Measurements from ENCODE around the gene WDR87. TPM values are rescaled to one million over a fixed set of nuclear protein-coding genes. Genes with fewer than 3 reads are reported as not detected.
"Not testable (repeated sequence)": the region's sequence is repeated elsewhere in the genome, so short reads cannot be mapped to it uniquely, and the experiment has no call there.

WDR87 gene
- total RNA-seq, 2 experiments from 2014 or later, result not detected

DNA sequence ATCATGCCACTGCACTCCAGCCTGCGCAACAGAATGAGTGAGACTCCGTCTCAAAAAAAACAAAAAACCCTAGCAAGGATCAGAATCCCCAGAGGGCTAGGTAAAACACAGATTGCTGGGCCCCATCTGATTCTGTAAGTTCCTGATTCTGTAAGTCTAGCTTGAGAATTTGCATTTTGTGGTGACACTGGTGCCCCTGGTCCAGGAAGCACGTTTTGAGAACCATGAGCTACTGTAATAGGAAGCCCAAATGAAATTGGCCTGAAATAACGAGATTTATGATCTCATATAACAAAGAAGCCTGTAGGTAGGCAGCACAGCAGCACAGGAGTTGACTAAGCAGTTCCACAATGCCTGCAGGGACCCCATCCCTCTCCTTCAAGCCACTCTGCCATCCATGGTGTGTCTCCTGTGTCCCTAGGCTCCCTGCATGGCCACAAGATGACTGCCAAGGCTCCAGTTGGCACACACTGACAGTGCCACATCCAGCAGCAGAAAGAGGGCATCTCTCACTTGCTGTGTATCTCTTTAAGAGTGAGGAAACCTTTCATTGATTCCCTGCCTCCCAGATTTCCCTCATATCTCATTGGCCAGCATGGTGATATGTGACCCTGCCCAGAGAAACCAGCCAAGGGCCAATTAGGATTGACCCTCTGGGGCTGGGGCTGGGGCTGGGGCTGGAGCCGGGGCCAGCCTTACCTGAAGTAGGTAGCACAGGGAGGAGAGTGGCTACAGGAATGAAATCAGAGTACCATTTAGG is 22.3 kb upstream of the WDR87 start:
- intact Hi-C loops (cut with micrococcal nuclease), result no loop called here

DNA sequence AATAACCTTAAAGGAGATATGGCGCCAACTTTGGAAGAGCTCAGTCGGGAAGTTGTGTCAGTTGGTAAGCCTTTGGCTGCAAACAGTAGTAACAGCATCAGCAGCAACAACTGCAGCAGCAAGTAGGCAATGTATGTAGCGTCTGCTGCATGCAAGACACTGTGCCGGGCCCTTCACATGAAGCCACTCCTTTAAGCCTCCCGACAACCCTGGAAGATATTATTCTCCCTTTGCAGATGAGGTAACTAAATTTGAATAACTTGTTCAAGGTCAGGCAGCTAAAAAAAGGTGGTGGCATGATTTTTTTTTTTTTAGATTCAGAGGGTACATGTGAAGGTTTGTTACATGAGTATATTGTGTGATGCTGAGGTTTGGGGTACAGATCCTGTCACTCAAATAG is 20.3 kb upstream of the WDR87 start:
- no peaks in the 10 kb centered on the region for H3K27me3 Mint-ChIP-seq
- intact Hi-C loops (cut with micrococcal nuclease), result no loop called here
- no peak for ATAC-seq
- POLR2A ChIA-PET, result no interaction called here
- H3K27ac Mint-ChIP-seq, result no peak overlapping the region
- no peak for DNase-seq
- no peak overlapping the region for H3K4me3 Mint-ChIP-seq
- CTCF ChIA-PET, result no interaction called here
- H3K9me3 Mint-ChIP-seq, result no peaks in the 10 kb centered on the region
- H3K36me3 Mint-ChIP-seq (ENCODE audit: low read depth), result peaks cover 6% of the 10 kb centered on the region
- peaks cover 7% of the 10 kb centered on the region for H3K4me1 Mint-ChIP-seq (ENCODE audit: low read depth)
- TF ChIP-seq, protein P1, sequence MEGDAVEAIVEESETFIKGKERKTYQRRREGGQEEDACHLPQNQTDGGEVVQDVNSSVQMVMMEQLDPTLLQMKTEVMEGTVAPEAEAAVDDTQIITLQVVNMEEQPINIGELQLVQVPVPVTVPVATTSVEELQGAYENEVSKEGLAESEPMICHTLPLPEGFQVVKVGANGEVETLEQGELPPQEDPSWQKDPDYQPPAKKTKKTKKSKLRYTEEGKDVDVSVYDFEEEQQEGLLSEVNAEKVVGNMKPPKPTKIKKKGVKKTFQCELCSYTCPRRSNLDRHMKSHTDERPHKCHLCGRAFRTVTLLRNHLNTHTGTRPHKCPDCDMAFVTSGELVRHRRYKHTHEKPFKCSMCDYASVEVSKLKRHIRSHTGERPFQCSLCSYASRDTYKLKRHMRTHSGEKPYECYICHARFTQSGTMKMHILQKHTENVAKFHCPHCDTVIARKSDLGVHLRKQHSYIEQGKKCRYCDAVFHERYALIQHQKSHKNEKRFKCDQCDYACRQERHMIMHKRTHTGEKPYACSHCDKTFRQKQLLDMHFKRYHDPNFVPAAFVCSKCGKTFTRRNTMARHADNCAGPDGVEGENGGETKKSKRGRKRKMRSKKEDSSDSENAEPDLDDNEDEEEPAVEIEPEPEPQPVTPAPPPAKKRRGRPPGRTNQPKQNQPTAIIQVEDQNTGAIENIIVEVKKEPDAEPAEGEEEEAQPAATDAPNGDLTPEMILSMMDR (IDR thresholded peaks at IDR 0.05), result no peak

More for the DNA sequence above, 22.3 kb upstream of the WDR87 start:
- Mint-ChIP-seq H3K9me3 (no peaks in the 10 kb centered on the region), H3K27ac (no peak overlapping the region), H3K4me1 (ENCODE audit: low read depth) (peaks cover 12% of the 10 kb centered on the region), H3K27me3 (no peaks in the 10 kb centered on the region), H3K36me3 (ENCODE audit: low read depth) (peaks cover 10% of the 10 kb centered on the region), H3K4me3 (no peak overlapping the region)
- no peak for DNase-seq
- POLR2A ChIA-PET, result interaction anchor here (1.2 kb wide), 1 partner anchor 11 kb away, joined by 3 read pairs; no protein-coding TSS in a partner anchor
- no peak for ATAC-seq
- CTCF ChIA-PET, result no interaction called here
- TF ChIP-seq, protein P1 (IDR thresholded peaks at IDR 0.05), result no peak

DNA sequence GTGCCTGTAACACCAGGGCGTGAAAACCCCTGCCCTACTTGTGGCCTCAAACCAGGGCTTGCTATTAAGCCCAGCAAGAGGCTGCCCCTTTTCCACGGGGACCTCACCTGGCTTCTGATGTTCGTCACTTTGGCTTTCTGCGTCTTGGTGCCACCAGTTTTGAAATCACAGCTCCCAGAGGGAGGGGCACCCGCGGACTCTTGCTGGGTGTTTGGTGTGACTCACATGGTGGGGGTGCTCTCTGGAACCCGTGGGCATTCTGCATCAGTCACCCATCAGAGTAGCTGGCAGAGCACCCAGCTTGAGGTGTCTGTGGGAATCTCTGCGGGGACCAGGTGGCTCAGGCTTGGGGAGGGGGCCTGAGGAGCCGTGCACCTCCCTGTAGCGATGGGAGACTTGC is 19.9 kb upstream of the WDR87 start:
- peaks cover 7% of the 10 kb centered on the region for H3K36me3 Mint-ChIP-seq (ENCODE audit: low read depth)

DNA sequence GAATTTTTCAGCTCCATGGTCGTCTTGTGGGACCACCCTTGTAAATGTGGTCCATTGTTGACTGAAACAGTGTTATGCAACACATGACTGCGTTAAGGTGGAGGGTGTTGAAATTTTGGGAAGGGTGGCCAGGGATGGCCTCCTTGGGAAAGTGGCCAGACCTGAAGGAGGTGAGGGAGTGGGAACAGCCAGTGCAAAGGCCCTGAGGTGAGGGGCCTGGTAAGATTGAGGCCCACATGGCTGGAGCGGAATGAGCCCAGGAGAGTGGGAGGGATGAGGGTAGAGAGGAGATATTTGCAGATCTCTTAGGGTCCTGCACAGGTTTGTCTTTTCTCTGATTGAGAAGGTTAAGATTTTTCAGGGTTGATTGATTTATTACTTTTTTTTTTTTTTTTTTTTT is 18.8 kb upstream of the WDR87 start:
- POLR2A ChIA-PET, result no interaction called here
- no peak overlapping the region for H3K4me3 Mint-ChIP-seq
- intact Hi-C loops (cut with micrococcal nuclease), result no loop called here

More for the DNA sequence above, 19.9 kb upstream of the WDR87 start:
- DNase-seq, result no peak
- intact Hi-C loops (cut with micrococcal nuclease), result no loop called here
- peaks cover 9% of the 10 kb centered on the region for H3K4me1 Mint-ChIP-seq (ENCODE audit: low read depth)
- TF ChIP-seq, protein P1 (IDR thresholded peaks at IDR 0.05), result no peak
- no peaks in the 10 kb centered on the region for H3K9me3 Mint-ChIP-seq
- H3K4me3 Mint-ChIP-seq, result no peak overlapping the region
- no peak overlapping the region for H3K27ac Mint-ChIP-seq
- POLR2A ChIA-PET, result no interaction called here
- no peaks in the 10 kb centered on the region for H3K27me3 Mint-ChIP-seq
- ATAC-seq, result no peak
- CTCF ChIA-PET, result no interaction called here

DNA sequence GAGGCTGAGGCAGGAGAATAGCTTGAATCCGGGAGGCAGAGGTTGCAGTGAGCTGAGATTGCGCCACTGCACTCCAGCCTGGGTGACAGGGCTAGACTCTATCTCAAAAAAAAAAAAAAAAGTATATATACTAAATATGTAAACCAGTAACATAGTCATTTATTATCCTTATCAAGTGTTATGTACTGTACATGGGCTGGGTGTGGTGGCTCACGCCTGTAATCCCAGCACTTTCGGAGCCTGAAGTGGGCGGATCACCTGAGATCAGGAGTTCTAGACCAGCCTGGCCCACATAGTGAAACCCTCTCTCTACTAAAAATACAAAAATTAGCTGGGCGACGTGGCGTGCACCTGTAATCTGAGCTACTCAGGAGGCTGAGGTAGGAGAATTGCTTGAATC is 18.2 kb upstream of the WDR87 start:
- intact Hi-C loops (cut with micrococcal nuclease); H3K27me3 Mint-ChIP-seq; ATAC-seq; H3K9me3 Mint-ChIP-seq; DNase-seq; H3K36me3 Mint-ChIP-seq (ENCODE audit: low read depth); H3K27ac Mint-ChIP-seq; H3K4me3 Mint-ChIP-seq: not testable (repeated sequence)
- peaks cover 14% of the 10 kb centered on the region for H3K4me1 Mint-ChIP-seq (ENCODE audit: low read depth)
- ChIA-PET CTCF (interaction anchor here (0.9 kb wide), 1 partner anchor 26 kb away, joined by 4 read pairs; no protein-coding TSS in a partner anchor), POLR2A (interaction anchor here (1.0 kb wide), 1 partner anchor 7 kb away, joined by 3 read pairs; no protein-coding TSS in a partner anchor)

More for the DNA sequence above, 18.8 kb upstream of the WDR87 start:
- no peaks in the 10 kb centered on the region for H3K27me3 Mint-ChIP-seq
- TF ChIP-seq, protein P1 (IDR thresholded peaks at IDR 0.05), result no peak
- ATAC-seq, result no peak
- CTCF ChIA-PET, result no interaction called here
- H3K27ac Mint-ChIP-seq, result no peak overlapping the region
- peaks cover 8% of the 10 kb centered on the region for H3K36me3 Mint-ChIP-seq (ENCODE audit: low read depth)
- H3K9me3 Mint-ChIP-seq, result no peaks in the 10 kb centered on the region
- DNase-seq, result no peak
- H3K4me1 Mint-ChIP-seq (ENCODE audit: low read depth), result peaks cover 12% of the 10 kb centered on the region

Measured in activated CD8-positive, alpha-beta T cell treated with anti-CD3 and anti-CD28 coated beads for 36 hours (primary cell).